NT2/D1 (cell line): ENCODE data around the gene IL17B.

Source experiments
- SUZ12 ChIP-seq: IDR thresholded peaks from 2 replicates; pipeline ENCODE4 v1.6.1; 2011; ENCODE audit not compliant: insufficient read length, insufficient read depth; ENCODE audit errors: extremely low read depth
- YY1 ChIP-seq: IDR thresholded peaks from 2 replicates; pipeline ENCODE4 v1.6.1; 2011; ENCODE audit not compliant: insufficient read length, insufficient read depth

GRCh38 chr5:149383399-149383798, 4.3 kb upstream of the IL17B start:
- TF ChIP-seq SUZ12 (no peak), YY1 (no peak)
